Suppressor macrophage (primary cell): Measurements from ENCODE around the gene FGFBP1.
A peak's percentile ranks its signal among the peaks of the same experiment; 100 is the strongest.
"Not testable (repeated sequence)": the region's sequence is repeated elsewhere in the genome, so short reads cannot be mapped to it uniquely, and the experiment has no call there.

Experiments used
- DNase-seq, 4 experiments: peaks; one replicate each; pipeline ENCODE4 v3.0.0-alpha.2; 2020 to 2022

The FGFBP1 gene

DNA sequence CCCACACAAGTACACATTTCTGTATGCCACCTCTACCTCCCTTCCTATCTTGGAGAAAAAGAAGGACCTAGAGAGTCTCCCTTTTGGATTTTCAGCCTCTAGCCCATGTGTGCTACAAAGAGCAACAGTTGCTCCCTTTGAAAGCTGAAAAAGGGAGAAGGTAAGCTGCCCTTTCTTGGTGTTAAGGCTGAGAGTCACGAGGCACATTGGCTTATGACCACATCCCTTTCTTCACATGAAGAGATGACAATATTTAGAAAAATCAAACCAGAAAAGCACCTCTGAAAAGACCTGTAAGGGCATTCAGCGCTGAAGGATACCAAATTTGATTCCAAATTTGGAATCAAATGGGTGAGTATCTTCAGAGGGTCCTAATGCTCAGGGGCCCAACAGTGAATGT, 6.4 kb upstream of the FGFBP1 start:
- peak in 1 of 4 experiments; percentile 6 for DNase-seq

- no peak for DNase-seq
Observed at GRCh38 chr4:15942283-15942682, 3.7 kb upstream of the FGFBP1 start.

GRCh38 chr4:15938182-15938581, 358 bp downstream of the FGFBP1 start:
- DNase-seq, result no peak

GRCh38 chr4:15936495-15936894, 2.0 kb downstream of the FGFBP1 start:
- DNase-seq, result no peak

DNA sequence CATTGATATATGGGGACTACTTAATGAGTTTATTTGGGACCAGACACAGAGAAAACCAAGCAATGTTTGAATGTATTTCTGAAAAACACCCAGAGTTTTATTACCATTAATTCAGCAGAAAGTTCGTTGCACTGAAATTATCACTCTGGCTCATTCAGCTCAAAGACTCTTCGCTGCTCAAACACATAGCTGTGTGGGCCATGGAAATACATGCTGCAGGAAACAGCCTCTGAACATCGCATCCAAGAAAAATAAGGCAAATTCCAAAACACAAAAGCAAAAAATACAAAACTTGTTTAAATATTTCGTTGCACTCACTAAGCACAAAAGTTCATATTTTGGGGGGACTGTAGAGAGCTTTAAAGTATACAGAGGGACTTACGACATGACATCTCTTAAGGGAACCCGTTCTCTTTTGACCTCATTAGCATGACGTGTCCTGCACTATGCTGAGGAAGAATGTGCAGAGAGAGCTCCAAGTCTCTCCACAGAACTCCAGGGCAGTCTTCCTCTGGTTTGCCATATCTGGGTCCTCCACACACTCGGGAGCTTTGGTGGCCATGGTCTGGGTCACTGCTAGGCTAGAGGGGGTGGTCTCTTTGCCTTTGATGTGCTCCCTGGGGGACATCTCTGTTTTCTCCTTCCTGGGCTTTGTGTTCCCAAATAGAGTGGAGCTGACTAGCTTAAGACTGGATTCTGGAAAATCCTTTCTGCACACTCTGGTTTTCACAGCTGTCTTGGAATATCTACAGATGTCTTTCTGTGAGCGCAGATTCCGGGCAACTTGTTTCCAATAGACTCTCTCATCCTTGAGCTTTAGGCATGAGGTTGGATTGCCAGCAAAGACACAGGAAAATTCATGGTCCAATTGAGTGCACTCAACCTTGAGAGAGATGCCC, 2.8 kb downstream of the FGFBP1 start:
- no peak for DNase-seq

DNA sequence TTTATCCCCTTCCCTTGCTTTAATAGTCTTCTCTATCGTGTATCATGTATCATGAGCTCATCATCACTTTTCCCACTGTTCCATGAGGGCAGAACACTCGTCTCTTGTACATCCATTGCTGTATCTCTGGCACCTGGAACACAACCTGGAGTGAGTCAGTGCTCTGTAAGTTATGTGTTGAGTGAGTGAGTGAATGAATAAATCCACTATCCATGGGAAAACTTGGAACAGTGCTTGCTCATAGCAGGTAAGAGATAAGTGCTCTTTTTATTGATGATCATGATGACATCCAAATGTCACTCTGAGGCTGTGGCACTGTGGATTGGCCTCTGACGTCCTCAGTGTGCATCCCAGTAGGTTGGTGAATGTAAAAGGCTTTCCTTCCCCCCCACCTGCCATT, 4.3 kb downstream of the FGFBP1 start:
- DNase-seq, result no peak

DNA sequence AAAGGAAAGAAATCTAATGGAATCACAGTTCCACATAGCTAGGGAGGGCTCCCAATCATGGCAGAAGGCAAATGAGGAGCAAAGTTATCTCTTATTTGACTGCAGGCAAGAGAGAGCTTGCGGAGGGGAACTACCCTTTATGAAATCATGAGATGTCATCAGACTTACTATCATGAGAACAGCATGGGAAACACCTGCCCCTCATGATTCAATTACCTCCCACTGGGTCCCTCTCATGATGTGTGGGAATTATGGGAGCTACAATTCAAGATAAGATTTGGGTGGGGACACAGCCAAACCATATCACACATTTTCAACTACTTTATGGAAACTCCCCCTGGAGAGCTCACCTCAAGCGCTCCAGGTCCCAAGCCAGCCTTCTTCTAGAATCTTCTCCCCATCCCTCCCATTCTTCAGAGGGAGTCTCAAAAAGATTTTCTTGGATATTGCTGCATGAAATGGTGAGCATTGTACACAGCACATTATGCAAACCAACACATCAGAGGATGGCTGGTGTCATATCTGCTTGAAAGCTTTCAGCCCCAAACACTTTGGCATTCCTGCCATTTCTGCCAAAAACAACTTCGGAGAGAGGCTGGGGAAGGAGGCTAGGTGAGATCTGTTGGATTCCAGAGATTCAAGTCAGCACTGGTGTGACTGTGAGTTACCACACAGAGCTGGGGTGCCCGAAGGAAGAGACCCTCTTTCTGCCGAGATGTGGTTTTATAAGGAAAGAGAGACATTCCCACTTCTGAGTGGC, 6.9 kb downstream of the FGFBP1 start:
- peak in 2 of 4 experiments; percentile 4 to 7 for DNase-seq

DNA sequence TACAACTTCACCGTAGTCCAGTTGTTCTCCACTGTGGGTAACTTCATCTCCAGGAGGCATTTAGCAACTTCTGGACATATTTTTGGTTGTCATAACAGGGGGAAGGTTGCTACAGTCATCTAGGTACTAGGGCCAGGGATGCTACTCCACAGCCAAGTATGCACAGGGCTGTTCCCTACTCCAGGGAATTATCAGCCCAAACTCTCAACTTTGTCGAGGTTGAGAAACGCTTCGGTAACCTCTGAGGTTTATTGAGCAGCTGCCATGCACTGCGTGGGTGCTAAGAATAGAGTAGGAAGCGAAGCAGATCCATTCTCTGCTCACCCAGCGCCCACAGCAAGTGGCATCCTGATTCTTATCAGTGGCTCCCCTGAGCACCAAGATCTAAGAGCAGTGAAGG, 8.2 kb downstream of the FGFBP1 start:
- DNase-seq, result no peak

DNA sequence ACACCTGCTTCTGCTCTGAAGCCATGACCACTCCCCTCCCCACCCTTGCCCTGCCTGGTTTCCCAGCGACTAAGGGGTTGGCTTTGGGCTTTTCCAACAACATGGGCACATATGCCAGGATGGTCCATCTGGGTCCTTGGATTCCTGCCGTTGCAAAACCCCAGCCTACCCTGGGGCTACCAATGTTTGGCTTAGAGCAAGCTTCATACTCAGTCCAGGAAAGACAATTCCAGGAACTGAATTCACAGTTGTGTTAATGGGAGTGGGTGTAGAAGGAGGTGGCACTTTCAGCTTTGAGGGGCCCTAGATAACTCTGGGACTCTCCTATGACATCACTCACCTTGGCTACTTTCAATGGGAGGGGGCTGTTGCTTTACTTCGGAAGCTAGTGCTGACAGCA, 9.0 kb downstream of the FGFBP1 start:
- DNase-seq, result no peak

GRCh38 chr4:15928883-15929282, 9.7 kb downstream of the FGFBP1 start:
- no peak for DNase-seq

DNA sequence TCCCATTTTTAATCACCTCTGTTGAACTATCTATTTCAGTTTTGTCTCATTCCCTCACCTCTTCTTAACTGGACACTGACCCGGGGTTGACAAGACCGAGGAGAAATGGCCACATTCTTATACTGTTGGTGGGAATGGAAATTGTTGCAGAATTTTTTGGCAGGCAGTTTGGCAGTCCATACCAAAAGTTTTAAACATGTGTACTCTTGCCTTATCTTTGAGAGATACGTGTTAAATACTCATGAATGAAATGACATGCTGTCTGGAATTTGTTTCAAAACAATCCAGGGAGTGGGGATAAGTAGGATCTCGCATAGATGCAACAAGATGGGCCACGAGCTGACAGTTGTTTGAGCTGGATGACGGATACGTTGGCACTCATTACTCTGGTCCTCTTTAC, 12.1 kb downstream of the FGFBP1 start:
- no peak for DNase-seq

GRCh38 chr4:15925830-15926229, 12.7 kb downstream of the FGFBP1 start:
- DNase-seq, result no peak

GRCh38 chr4:15921592-15921932, 17.0 kb downstream of the FGFBP1 start:
- no peak for DNase-seq

DNA sequence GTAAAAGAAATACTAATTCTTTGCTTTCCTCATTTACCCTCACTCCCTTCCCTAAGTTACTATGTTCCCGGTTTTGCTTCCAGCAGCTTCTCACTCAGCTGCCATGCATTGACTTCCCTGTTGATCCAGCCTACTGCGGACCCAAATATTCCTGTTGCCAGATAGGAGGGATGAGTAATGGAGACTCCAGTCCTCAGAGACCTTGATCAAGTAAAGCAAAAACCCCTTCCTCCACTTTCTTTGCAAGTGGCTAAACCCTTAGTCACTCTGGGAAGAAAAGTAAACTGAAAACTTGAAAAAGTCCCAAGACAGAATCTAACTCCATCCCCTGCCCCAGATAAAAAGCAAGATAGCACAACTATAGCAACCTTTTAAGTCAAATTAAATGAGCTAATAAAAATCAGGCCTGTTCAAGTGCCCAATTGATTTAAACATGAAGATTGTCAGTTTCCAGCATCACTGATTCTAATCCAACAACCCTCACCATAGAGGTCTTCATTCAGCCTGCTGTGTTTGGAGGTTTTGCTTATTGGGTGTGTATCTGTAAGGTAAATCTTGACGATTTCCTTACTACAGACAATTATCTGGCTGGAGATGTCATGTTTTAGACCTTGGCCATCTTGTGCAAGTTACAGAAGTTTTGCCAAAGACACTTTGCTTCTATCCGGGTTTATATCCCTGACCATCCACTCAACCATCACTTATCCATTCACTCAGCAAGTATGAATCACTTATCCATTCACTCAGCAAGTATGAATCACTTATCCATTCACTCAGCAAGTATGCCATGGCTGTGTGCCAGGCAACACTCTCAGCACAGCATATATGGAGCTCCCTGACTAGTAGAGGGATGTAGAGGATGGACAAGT, 17.6 kb downstream of the FGFBP1 start:
- no peak for DNase-seq

DNA sequence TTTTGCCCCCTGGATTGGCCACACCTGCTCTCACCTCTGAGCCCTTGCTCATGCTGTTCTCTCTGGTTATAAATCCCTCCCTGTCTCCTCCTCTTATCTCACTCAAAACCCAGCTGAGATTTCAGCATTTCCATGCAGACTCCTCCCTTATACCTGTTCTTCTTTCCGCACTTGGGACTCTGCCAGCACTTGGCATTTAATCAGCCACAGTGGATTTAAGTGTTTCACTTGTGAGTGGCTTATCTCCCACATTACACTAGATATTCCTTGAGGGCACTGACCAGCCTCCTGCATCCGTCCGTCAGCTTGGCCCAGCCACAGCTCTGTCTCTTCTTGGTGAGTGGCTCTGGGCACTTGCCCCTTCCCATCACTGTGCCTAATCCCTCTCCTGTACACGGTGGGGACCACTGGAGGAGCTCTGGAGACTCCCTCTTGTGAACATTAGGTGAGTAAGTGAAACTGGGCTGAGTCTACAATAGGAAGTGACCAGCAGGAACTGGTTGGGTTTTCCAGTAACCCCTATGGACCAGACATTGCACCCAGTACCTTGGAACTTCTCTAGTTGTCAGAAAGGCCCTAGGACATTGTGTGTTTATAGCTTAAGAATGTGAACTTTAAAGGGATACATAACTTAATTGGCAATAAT, 19.9 kb downstream of the FGFBP1 start:
- no peak for DNase-seq

- DNase-seq, result no peak
Observed at GRCh38 chr4:15917297-15917696, 21.2 kb downstream of the FGFBP1 start.

DNA sequence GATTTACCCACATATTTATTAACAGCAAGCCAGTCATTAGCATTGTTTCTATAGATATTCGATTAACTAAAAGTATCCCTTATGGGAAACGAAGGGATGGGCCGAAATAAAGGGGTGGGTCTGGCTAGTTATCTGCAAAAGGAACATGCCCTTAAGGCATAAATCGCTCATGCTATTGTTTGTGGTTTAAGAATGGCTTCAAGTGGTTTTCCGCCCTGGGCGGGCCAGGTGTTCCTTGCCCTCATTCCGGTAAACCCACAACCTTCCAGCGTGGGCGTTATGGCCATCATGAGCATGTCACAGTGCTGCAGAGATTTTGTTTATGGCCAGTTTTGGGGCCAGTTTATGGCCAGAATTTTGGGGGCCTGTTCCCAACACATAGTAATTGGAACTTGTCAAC, 22.2 kb downstream of the FGFBP1 start:
- DNase-seq, result not testable (repeated sequence)

- DNase-seq, result no peak
Observed at GRCh38 chr4:15914736-15915135, 23.8 kb downstream of the FGFBP1 start.

DNA sequence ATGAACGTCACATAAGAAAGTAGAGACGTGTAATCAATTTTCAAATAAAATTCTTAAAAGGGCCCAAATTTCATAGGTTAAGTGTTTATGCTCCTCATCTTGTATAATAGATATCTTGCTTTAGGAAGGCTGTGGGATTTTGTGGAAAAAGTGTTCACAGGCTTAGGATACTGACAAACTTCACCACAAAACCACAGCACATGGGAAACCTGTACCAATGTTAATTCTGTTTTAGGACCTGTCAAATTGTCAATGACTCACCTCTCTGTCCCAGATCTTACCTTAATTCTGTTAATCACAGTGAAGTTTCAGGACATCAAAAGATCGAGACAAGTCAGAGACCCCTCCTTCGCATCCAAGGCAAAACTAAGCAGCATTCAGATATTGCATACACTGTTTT, 24.2 kb downstream of the FGFBP1 start:
- DNase-seq, result no peak

DNA sequence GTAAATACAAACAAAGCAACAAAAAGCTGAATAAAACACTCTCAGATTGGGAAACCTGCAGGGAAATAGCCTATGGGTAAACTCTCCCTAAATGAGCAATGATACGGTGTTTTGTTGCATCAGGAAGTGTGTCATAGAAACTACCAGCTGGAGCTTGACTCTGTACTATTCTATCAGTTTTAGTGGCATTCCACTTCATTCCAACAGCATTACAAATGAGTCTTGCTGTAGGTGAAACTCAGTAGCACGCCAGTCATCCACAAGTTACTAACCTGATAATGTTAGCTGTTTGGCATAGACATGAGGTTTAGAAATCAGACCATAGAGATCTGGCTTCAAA, 24.9 kb downstream of the FGFBP1 start:
- DNase-seq, result no peak

GRCh38 chr4:15912961-15913630, 25.4 kb downstream of the FGFBP1 start:
- no peak for DNase-seq

DNA sequence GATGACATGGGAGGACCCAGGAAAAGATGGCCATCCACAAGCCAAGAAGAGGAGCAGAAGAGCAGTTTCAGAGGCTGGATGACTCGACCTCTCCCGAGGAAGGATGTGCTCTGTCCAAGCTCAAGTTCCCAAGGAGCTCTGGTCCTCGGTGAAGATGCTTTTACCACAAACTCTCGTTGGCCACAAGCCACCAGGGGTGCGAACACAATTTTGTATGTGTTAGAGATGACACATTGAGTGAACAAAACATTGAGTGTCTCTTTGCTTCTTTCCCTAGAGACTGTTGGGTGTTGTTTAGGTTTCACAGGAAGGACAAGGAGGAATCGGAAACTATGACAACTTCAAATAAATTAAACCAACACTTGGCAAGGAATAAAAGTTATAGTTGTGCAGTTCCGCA, 26.3 kb downstream of the FGFBP1 start:
- DNase-seq, result no peak
